BLaER1 (cell line): ENCODE measurements around the gene PINK1.

ENCODE experiments used
- H3K27ac ChIP-seq: shearing (Covaris generic); formaldehyde crosslinking; 2 replicates; pipeline ENCODE4 v1.8.1; 2022
- H3K27me3 ChIP-seq: shearing (Covaris generic); formaldehyde crosslinking; 2 replicates; pipeline ENCODE4 v1.8.1; 2022
- H3K36me3 ChIP-seq: shearing (Covaris generic); formaldehyde crosslinking; 2 replicates; pipeline ENCODE4 v1.8.1; 2022
- H3K4me1 ChIP-seq: shearing (Covaris generic); formaldehyde crosslinking; 2 replicates; pipeline ENCODE4 v1.8.1; 2022
- H3K4me2 ChIP-seq: shearing (Covaris generic); formaldehyde crosslinking; 2 replicates; pipeline ENCODE4 v1.8.1; 2022
- H3K4me3 ChIP-seq: shearing (Covaris generic); formaldehyde crosslinking; 2 replicates; pipeline ENCODE4 v1.8.1; 2022
- H3K9ac ChIP-seq: shearing (Covaris generic); formaldehyde crosslinking; 2 replicates; pipeline ENCODE4 v1.8.1; 2022
- H3K9me3 ChIP-seq: shearing (Covaris generic); formaldehyde crosslinking; 2 replicates; pipeline ENCODE4 v1.8.1; 2022
- H4K20me1 ChIP-seq: shearing (Covaris generic); formaldehyde crosslinking; 2 replicates; pipeline ENCODE4 v1.8.1; 2022
- Cebpa-rat ChIP-seq: shearing (Covaris generic); IDR thresholded peaks from 2 replicates; pipeline ENCODE4 v1.8.1; 2022

The PINK1 gene

GRCh38 chr1:20660363-20660762 lies 27.1 kb downstream of the PINK1 start:
- Histone ChIP-seq H3K4me1 (peaks cover 30% of the 10 kb centered on the region), H3K4me2 (peak overlapping the region; percentile 92), H3K27me3 (no peaks in the 10 kb centered on the region), H3K4me3 (peak overlapping the region; percentile 97), H4K20me1 (peaks cover 55% of the 10 kb centered on the region), H3K9ac (peak overlapping the region; percentile 92), H3K9me3 (no peaks in the 10 kb centered on the region), H3K36me3 (peaks cover 47% of the 10 kb centered on the region), H3K27ac (peak overlapping the region; percentile 88)
- TF ChIP-seq Cebpa-rat = no peak

DNA sequence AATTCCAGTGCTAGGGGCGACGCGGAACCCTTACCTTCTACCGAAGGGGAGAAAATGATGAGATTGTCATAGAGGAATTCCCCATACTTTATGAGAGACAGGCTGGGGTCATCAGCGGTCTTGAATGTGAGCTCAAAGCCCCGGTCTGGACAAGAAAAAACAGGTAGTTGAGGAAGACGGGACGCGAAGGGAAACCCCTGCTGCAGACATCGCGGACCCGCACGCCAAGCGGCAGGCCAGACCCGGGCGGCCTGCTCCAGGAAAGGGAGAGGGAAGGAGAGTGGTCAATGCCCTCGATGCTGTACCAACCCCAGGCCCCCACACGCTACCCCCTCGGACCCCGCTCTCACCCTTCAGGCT lies 27.6 kb downstream of the PINK1 start:
- Histone ChIP-seq H3K9me3 (no peaks in the 10 kb centered on the region), H3K4me1 (peaks cover 35% of the 10 kb centered on the region), H3K9ac (peak overlapping the region; percentile 92), H3K36me3 (peaks cover 42% of the 10 kb centered on the region), H3K27ac (peak overlapping the region; percentile 88), H3K27me3 (no peaks in the 10 kb centered on the region), H3K4me3 (peak overlapping the region; percentile 97), H3K4me2 (peak overlapping the region; percentile 92), H4K20me1 (peaks cover 51% of the 10 kb centered on the region)
- no peak for TF ChIP-seq Cebpa-rat

DNA sequence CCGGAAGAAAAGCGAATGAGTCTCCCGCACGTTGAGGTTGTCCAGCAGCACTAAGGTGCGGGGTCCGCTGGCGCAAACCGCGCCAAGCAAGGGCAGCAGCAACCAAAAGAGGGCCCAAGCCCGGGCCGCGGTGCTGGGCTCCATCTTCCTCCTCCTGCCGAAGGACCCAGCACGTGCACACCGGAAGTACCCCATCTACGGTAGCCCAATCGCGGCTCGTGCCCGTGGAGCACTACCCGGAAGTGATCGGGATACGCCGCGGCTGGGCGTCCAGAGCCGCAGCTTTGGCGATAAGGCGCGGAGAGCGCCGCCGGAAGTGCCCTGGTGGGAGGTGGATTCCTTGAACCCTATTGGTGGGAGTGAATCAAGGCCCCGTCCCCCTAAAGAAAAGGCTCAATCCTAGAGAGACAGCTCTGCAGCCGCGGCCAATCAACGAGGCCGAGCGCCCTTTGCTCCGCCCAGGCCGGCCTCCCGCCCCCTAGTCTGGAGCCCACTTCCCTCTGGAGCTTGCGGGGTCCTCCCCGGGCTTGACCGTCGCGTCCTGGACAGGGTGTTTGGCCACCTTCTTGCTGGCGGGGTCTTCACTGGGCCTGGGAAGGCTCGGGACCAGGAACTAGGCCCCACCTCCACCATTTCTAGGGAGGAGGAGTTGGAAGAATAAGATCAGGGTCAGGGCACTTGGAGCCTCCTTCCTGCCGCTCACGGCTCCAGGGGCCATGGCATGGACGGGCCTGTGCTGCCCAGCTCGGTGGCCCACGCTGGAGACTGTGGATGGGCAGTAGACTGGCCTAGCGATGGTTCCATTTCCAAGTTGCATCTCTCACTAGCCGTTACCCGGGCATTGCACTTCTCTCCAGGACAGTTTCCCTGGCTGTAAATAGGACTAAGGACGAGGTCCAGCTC lies 28.2 kb downstream of the PINK1 start, which contains the start of gene DDOST:
TSS of gene DDOST (minus strand) at position 163 of the 903 bp plus-strand sequence. CDS start at position 144, 19 bp downstream.
- H3K27ac ChIP-seq = peak within 1 kb of the TSS; percentile 88
- H3K9ac ChIP-seq = peak within 1 kb of the TSS; percentile 92
- no peak for TF ChIP-seq Cebpa-rat
- peaks cover 36% of the 10 kb centered on the region for H3K36me3 ChIP-seq
- no peaks in the 10 kb centered on the region for H3K9me3 ChIP-seq
- peak within 1 kb of the TSS; percentile 97 for H3K4me3 ChIP-seq
- no peaks in the 10 kb centered on the region for H3K27me3 ChIP-seq
- H3K4me2 ChIP-seq = peak within 1 kb of the TSS; percentile 95
- H4K20me1 ChIP-seq = peaks cover 44% of the 10 kb centered on the region
- peaks cover 40% of the 10 kb centered on the region for H3K4me1 ChIP-seq

DNA sequence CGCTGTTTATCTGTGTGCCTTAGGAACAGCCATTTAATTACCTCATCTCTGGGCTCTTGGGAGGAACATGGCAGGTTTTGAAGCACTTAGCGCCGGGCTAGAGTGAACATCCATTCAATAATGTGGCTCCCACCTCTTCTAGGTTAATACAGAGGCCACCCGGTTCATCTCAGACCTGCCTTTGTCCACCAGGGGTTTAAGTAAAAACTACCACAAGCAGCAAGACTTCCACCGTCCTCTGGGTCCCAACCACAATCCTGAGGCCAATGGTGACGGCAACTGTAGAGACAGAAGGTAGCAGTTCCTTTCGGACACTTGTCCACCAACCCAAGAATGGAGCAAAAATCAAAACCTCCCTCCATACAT lies 28.8 kb downstream of the PINK1 start:
- H3K4me1 ChIP-seq = peaks cover 40% of the 10 kb centered on the region
- peaks cover 30% of the 10 kb centered on the region for H3K36me3 ChIP-seq
- peak overlapping the region; percentile 83 for H3K27ac ChIP-seq
- H3K9me3 ChIP-seq = no peaks in the 10 kb centered on the region
- H3K27me3 ChIP-seq = no peaks in the 10 kb centered on the region
- peak overlapping the region; percentile 95 for H3K4me2 ChIP-seq
- TF ChIP-seq Cebpa-rat = no peak
- H3K9ac ChIP-seq = peak overlapping the region; percentile 92
- peaks cover 38% of the 10 kb centered on the region for H4K20me1 ChIP-seq
- peak overlapping the region; percentile 97 for H3K4me3 ChIP-seq

DNA sequence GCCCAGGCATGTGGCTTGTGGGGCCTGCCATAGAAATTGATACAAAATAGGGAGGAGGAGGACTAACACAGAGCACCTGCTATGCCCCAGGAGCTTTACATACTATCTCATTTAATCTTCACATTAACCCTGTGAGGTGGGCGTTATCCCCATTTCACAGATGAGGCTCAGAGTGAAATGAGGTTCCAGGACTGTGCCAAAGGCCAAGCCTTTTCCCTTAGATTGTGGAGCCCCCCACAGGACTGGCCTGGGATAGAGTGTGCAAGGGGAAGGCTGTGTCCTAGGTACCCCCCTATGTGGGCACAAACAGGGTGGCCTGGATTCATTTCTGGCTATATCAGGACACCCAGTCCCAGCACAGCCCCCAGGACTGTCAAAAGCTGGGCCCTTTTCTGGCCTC lies 30.1 kb downstream of the PINK1 start:
- Histone ChIP-seq H3K9ac (no peak overlapping the region), H3K4me3 (no peak overlapping the region), H3K27me3 (no peaks in the 10 kb centered on the region), H4K20me1 (peaks cover 25% of the 10 kb centered on the region), H3K27ac (no peak overlapping the region), H3K36me3 (peaks cover 17% of the 10 kb centered on the region), H3K9me3 (no peaks in the 10 kb centered on the region), H3K4me2 (no peak overlapping the region), H3K4me1 (peaks cover 40% of the 10 kb centered on the region)
- no peak for TF ChIP-seq Cebpa-rat

- H3K9me3 ChIP-seq = no peaks in the 10 kb centered on the region
- H3K27ac ChIP-seq = 0 out of 2 replicates have a peak overlapping the region, but pooled peaks have one; percentile 13
- H3K36me3 ChIP-seq = peaks cover 9% of the 10 kb centered on the region
- H3K4me3 ChIP-seq = no peak overlapping the region
- peaks cover 33% of the 10 kb centered on the region for H3K4me1 ChIP-seq
- H3K4me2 ChIP-seq = no peak overlapping the region
- no peaks in the 10 kb centered on the region for H3K27me3 ChIP-seq
- H4K20me1 ChIP-seq = peaks cover 17% of the 10 kb centered on the region
- TF ChIP-seq Cebpa-rat = no peak
- H3K9ac ChIP-seq = no peak overlapping the region
Measured at GRCh38 chr1:20663969-20664715, 30.9 kb downstream of the PINK1 start.

DNA sequence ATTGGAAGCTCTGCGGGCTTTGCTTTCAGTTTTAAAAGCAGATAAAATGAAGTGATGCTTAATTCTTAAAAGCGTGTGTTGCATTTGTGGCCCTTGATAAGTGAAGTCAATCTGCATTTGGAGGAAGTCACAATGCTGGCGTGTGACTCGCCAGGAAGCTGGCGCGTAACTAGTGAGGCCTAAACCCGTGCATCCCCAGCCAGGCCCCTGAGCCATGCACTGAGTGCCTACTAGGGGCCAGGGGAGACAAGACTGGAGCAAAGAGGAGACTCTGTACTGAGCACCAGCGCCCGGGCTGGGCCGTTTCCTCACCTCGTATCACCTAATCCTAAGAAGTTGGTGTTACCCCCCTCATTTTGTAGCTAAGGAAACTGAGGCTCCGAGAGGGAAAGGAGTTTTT lies 32.5 kb downstream of the PINK1 start:
- Histone ChIP-seq H3K4me3 (no peak overlapping the region), H3K27ac (0 out of 2 replicates have a peak overlapping the region, but pooled peaks have one; percentile 18), H3K4me1 (peaks cover 19% of the 10 kb centered on the region), H4K20me1 (0 out of 2 replicates have a peak, but pooled peaks cover 2% of the 10 kb centered on the region), H3K4me2 (peak overlapping the region; percentile 37), H3K9me3 (no peaks in the 10 kb centered on the region), H3K9ac (0 out of 2 replicates have a peak overlapping the region, but pooled peaks have one; percentile 34), H3K27me3 (no peaks in the 10 kb centered on the region), H3K36me3 (no peaks in the 10 kb centered on the region)
- no peak for TF ChIP-seq Cebpa-rat

GRCh38 chr1:20666146-20666545 lies 32.9 kb downstream of the PINK1 start:
- no peak for TF ChIP-seq Cebpa-rat
- H3K27me3 ChIP-seq = no peaks in the 10 kb centered on the region
- H3K9me3 ChIP-seq = no peaks in the 10 kb centered on the region
- H3K36me3 ChIP-seq = no peaks in the 10 kb centered on the region; the same call in 1 of the 2 replicates
- peaks cover 19% of the 10 kb centered on the region for H3K4me1 ChIP-seq
- 0 out of 2 replicates have a peak overlapping the region, but pooled peaks have one; percentile 9 for H3K4me2 ChIP-seq
- H3K4me3 ChIP-seq = no peak overlapping the region
- H3K9ac ChIP-seq = 0 out of 2 replicates have a peak overlapping the region, but pooled peaks have one; percentile 34
- H3K27ac ChIP-seq = 0 out of 2 replicates have a peak overlapping the region, but pooled peaks have one; percentile 18
- H4K20me1 ChIP-seq = no peaks in the 10 kb centered on the region

GRCh38 chr1:20666804-20667203 lies 33.5 kb downstream of the PINK1 start:
- H3K27ac ChIP-seq = no peak overlapping the region
- H3K4me3 ChIP-seq = no peak overlapping the region
- no peaks in the 10 kb centered on the region for H3K9me3 ChIP-seq
- no peak overlapping the region for H3K4me2 ChIP-seq
- peaks cover 4% of the 10 kb centered on the region; the same call in 1 of the 2 replicates for H3K36me3 ChIP-seq
- no peak for TF ChIP-seq Cebpa-rat
- no peaks in the 10 kb centered on the region for H4K20me1 ChIP-seq
- no peak overlapping the region for H3K9ac ChIP-seq
- H3K4me1 ChIP-seq = peaks cover 18% of the 10 kb centered on the region
- H3K27me3 ChIP-seq = no peaks in the 10 kb centered on the region
